A549 (cell line): ENCODE results near the gene ZNF436. TPM values are rescaled to one million over a fixed set of nuclear protein-coding genes. Genes with fewer than 3 reads are reported as not detected.
"Not testable (repeated sequence)": the region's sequence is repeated elsewhere in the genome, so short reads cannot be mapped to it uniquely, and the experiment has no call there.

Experiments
- ATAC-seq, 2 experiments: fragments of 200-7000 bp in 1 of 2; fragments of >200 bp in 1 of 2; cut with Nextera tagmentation in 1 of 2; cut with Tn5 transposase in 1 of 2; 3 replicates each; pipeline versions ENCODE4 v1.8.0 to v1.9.1; 2018 to 2020; ENCODE audit warnings: mild to moderate bottlenecking in 1 of 2, moderate library complexity in 1 of 2
- CTCF ChIA-PET: fragments of 300-600 bp; sonication (Branson Sonifier 250); formaldehyde crosslinking; extraction: SDS; loops from one replicate; lab custom pipeline; 2021; ENCODE audit warnings: antibody characterized with exemption, inconsistent platforms; lab: Yijun Ruan, JAX
- POLR2A ChIA-PET: fragments of 350-600 bp; formaldehyde crosslinking; extraction: SDS; loops from one replicate; lab custom pipeline; 2021; ENCODE audit warnings: antibody characterized with exemption, inconsistent platforms; lab: Yijun Ruan, JAX
- DNase-seq, 2 experiments: peaks; one replicate each; pipeline versions ENCODE4 v3.0.0 to v3.0.0-alpha.2; 2011 to 2016; ENCODE audit warnings: low read depth in 1 of 2, low spot score in 1 of 2
- FAIRE-seq: peaks from 2 replicates; lab custom pipeline; 2011; peaks lifted over from hg19 to GRCh38; lab: Jason Lieb, UNC
- H3K27ac ChIP-seq, 2 experiments: fragments of >200 bp; sonication (Bioruptor Twin); formaldehyde crosslinking; 3 replicates each; pipeline ENCODE4 v1.5.1; 2016 to 2017
- H3K4me1 ChIP-seq: fragments of >200 bp; sonication (Bioruptor Twin); formaldehyde crosslinking; 3 replicates; pipeline ENCODE4 v1.6.1; 2016
- H3K4me2 ChIP-seq: fragments of >200 bp; sonication (Bioruptor Twin); formaldehyde crosslinking; 3 replicates; pipeline ENCODE4 v1.6.1; 2016
- H3K4me3 ChIP-seq: fragments of >200 bp; sonication (Bioruptor Twin); formaldehyde crosslinking; 3 replicates; pipeline ENCODE4 v1.5.1; 2016
- H3K9me3 ChIP-seq: fragments of >200 bp; sonication (Bioruptor Twin); formaldehyde crosslinking; 3 replicates; pipeline ENCODE4 v1.6.1; 2016
- CBX2 ChIP-seq: fragments of 200-600 bp; sonication (generic); IDR thresholded peaks from 2 replicates; pipeline ENCODE4 v1.6.1; 2016; ENCODE audit warnings: low read depth, mild to moderate bottlenecking, borderline replicate concordance
- EHF ChIP-seq: fragments of 250-450 bp; sonication (Bioruptor Pico); IDR thresholded peaks from 2 replicates; pipeline ENCODE4 v1.5.0; 2020; ENCODE audit warnings: mild to moderate bottlenecking
- FOSB ChIP-seq: fragments of 250-450 bp; sonication (Bioruptor Pico); IDR thresholded peaks from 2 replicates; pipeline ENCODE4 v1.5.0; 2020; ENCODE audit warnings: mild to moderate bottlenecking, moderate library complexity
- FOSL2 ChIP-seq, 2 experiments: fragments of 450-650 bp in 1 of 2; fragments of >200 bp in 1 of 2; sonication (Bioruptor Twin) in 1 of 2; formaldehyde crosslinking; IDR thresholded peaks; 2 replicates each; pipeline versions ENCODE4 v1.5.0 to v1.6.1; 2016 to 2020; ENCODE audit warnings: mild to moderate bottlenecking in 1 of 2, moderate library complexity in 1 of 2
- HOXB5 ChIP-seq: fragments of 250-450 bp; sonication (Bioruptor Pico); IDR thresholded peaks from 2 replicates; pipeline ENCODE4 v1.5.0; 2020; ENCODE audit warnings: mild to moderate bottlenecking, moderate library complexity
- KDM1A ChIP-seq: fragments of 200-600 bp; sonication (generic); IDR thresholded peaks from 2 replicates; pipeline ENCODE4 v1.6.1; 2016; ENCODE audit warnings: low read depth, mild to moderate bottlenecking
- MYC ChIP-seq: IDR thresholded peaks from 2 replicates; pipeline ENCODE4 v1.6.1; 2012; ENCODE audit warnings: mild to moderate bottlenecking, inconsistent platforms, low read length, improper control_type of control experiment, borderline replicate concordance
- NR3C1 ChIP-seq: fragments of >200 bp; sonication (Bioruptor Twin); formaldehyde crosslinking; IDR thresholded peaks from 3 replicates; pipeline ENCODE4 v1.6.1; 2017
- POLR2A ChIP-seq: IDR thresholded peaks from 2 replicates; pipeline ENCODE4 v1.6.1; 2012; ENCODE audit warnings: mild to moderate bottlenecking, low read length
- POLR2AphosphoS2 ChIP-seq: conservative IDR thresholded peaks from 2 replicates; pipeline ENCODE4 v1.6.1; 2012; ENCODE audit warnings: low read length, improper control_type of control experiment, inconsistent platforms
- RCOR1 ChIP-seq: fragments of 150-350 bp; IDR thresholded peaks from 2 replicates; pipeline ENCODE4 v1.6.1; 2014; ENCODE audit warnings: antibody characterized with exemption, low read length, low read depth
- SMC3 ChIP-seq: fragments of >200 bp; sonication (Bioruptor Twin); formaldehyde crosslinking; IDR thresholded peaks from 3 replicates; pipeline ENCODE4 v1.6.1; 2018; ENCODE audit warnings: inconsistent platforms
- SREBF2 ChIP-seq: fragments of 450-650 bp; IDR thresholded peaks from 2 replicates; pipeline ENCODE4 v1.6.1; 2014; ENCODE audit warnings: mild to moderate bottlenecking, moderate library complexity
- TFCP2L1 ChIP-seq: fragments of 250-450 bp; sonication (Bioruptor Pico); IDR thresholded peaks from 2 replicates; pipeline ENCODE4 v1.5.0; 2021; ENCODE audit warnings: mild to moderate bottlenecking
- TP53 ChIP-seq: fragments of 250-450 bp; sonication (Bioruptor Pico); IDR thresholded peaks from 2 replicates; pipeline ENCODE4 v1.5.0; 2021; ENCODE audit warnings: mild to moderate bottlenecking, moderate library complexity
- ZC3H11A ChIP-seq: fragments of 450-650 bp; IDR thresholded peaks from 2 replicates; pipeline ENCODE4 v1.6.1; 2014; ENCODE audit warnings: antibody characterized with exemption, mild to moderate bottlenecking
- WGBS: methylation state at CpG from one replicate; pipeline ENCODE4 v1.1.6; 2017; ENCODE audit errors: missing lambda C conversion rate; 5-methylcytosine and 5-hydroxymethylcytosine counted together
- polyA plus RNA-seq, 4 experiments: library from polyadenylated mRNA; depleted of rRNA in 3 of 4; stranded (reverse); fragments of >200 nt; fragmentation: RNase III in 1 of 4; extraction: RNeasy Plus Mini Kit Qiagen cat#74134 plus additional on column Dnase treatment in 1 of 4; gene quantifications; 2 replicates in 3 of 4; 3 replicates in 1 of 4; pipeline ENCODE4 v1.2.3, GENCODE V29; 2011 to 2017
- TF ChIP-seq, protein P1 (sequence below): fragments of 250-450 bp; sonication (Bioruptor Pico); IDR thresholded peaks from 2 replicates; pipeline ENCODE4 v1.5.0; 2020; ENCODE audit warnings: low read depth, mild to moderate bottlenecking, moderate library complexity
- TF ChIP-seq, protein P2 (sequence below): IDR thresholded peaks from 2 replicates; pipeline ENCODE4 v1.6.1; 2012; ENCODE audit warnings: low read depth, borderline replicate concordance
- TF ChIP-seq, protein P3 (sequence below): IDR thresholded peaks from 2 replicates; pipeline ENCODE4 v1.6.1; 2012
- TF ChIP-seq, protein P4 (sequence below): fragments of 200-600 bp; sonication (generic); IDR thresholded peaks from 2 replicates; pipeline ENCODE4 v1.6.1; 2016; ENCODE audit warnings: antibody characterized with exemption, mild to moderate bottlenecking, moderate library complexity
- TF ChIP-seq, protein P5 (sequence below): fragments of 150-350 bp; IDR thresholded peaks from 2 replicates; pipeline ENCODE4 v1.6.1; 2014; ENCODE audit warnings: low read depth, mild to moderate bottlenecking, low read length
- TF ChIP-seq, protein P6 (sequence below): fragments of >200 bp; sonication (Bioruptor Twin); formaldehyde crosslinking; IDR thresholded peaks from 2 replicates; pipeline ENCODE4 v1.6.1; 2016

The ZNF436 gene
- polyA plus RNA-seq, 2 of the 4 experiments (the other 2 are of a cell fraction), result 4.7 to 7.5 TPM

DNA sequence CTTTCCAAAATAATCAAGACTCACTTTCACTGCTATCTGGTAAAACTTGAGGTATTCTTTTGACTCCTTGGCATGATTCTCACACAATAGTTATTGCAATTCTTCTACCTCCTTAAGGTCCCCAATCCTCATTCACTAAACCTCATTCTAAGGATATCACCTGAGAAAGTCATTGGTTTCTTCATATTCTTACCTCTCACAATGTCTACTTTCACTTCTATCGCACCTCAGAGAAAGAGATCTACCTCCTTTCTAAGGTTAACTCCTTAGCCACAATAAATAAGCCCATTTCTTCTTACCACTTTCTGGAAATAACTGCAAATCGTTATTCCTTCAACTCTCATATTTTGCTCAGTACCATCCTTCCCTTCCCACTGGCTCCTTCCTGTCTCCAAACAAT is 44.2 kb downstream of the ZNF436 start:
- no peak overlapping the region for H3K27ac ChIP-seq
- H3K4me3 ChIP-seq, result no peak overlapping the region
- FAIRE-seq, result no peak
- no peak overlapping the region for H3K4me2 ChIP-seq
- no peak for DNase-seq
- peaks cover 17% of the 10 kb centered on the region; the same call in 2 of the 3 replicates for H3K4me1 ChIP-seq
- H3K9me3 ChIP-seq, result no peaks in the 10 kb centered on the region
- TF ChIP-seq NR3C1, result no peak
- TF ChIP-seq, protein P1, sequence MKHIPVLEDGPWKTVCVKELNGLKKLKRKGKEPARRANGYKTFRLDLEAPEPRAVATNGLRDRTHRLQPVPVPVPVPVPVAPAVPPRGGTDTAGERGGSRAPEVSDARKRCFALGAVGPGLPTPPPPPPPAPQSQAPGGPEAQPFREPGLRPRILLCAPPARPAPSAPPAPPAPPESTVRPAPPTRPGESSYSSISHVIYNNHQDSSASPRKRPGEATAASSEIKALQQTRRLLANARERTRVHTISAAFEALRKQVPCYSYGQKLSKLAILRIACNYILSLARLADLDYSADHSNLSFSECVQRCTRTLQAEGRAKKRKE (CRISPR knock-in tag), result no peak
- TF ChIP-seq, protein P2, sequence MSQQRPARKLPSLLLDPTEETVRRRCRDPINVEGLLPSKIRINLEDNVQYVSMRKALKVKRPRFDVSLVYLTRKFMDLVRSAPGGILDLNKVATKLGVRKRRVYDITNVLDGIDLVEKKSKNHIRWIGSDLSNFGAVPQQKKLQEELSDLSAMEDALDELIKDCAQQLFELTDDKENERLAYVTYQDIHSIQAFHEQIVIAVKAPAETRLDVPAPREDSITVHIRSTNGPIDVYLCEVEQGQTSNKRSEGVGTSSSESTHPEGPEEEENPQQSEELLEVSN, result no peak
- no peak for TF ChIP-seq HOXB5 (CRISPR knock-in tag)
- TF ChIP-seq, protein P3, sequence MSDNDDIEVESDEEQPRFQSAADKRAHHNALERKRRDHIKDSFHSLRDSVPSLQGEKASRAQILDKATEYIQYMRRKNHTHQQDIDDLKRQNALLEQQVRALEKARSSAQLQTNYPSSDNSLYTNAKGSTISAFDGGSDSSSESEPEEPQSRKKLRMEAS, result no peak
- TF ChIP-seq CBX2, result no peak
- ChIA-PET CTCF (interaction anchor here (0.7 kb wide), 1 partner anchor 809 kb away, joined by 4 read pairs; no protein-coding TSS in a partner anchor), POLR2A (no interaction called here)
- 84% methylated on average over 2 of the region's 2 CpGs for WGBS
- ATAC-seq, result no peak

DNA sequence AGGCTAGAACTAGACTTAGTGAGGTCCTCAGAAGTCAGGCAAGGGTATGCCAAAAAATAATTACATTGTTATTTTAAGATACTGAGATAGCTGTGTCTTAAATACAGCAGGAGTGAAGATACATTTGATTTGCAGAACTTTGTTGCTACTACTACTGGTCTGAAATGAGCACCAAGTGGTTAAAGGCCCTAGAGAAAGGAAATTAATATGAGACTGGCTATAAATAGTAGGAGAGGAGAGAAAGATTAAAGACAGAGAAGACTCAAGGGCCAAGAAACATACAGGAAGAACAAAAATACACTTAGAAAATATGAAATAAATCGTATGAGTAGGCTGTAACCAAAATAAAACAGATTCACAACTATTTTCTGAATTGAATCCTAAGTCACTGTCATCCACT is 46.9 kb downstream of the ZNF436 start:
- Histone ChIP-seq H3K27ac (no peak overlapping the region), H3K9me3 (no peaks in the 10 kb centered on the region), H3K4me1 (no peaks in the 10 kb centered on the region), H3K4me2 (no peak overlapping the region), H3K4me3 (no peak overlapping the region)
- no peak for DNase-seq
- ATAC-seq, result no peak
- CTCF ChIA-PET, result no interaction called here
- FAIRE-seq, result no peak
- POLR2A ChIA-PET, result interaction anchor here (0.7 kb wide), 1 partner anchor 22 kb away, joined by 4 read pairs; the partner anchor contains the start of gene HNRNPR
- 60% methylated on average over 1 of the region's 1 CpG for WGBS
- no peak for TF ChIP-seq POLR2AphosphoS2
- TF ChIP-seq, protein P4, sequence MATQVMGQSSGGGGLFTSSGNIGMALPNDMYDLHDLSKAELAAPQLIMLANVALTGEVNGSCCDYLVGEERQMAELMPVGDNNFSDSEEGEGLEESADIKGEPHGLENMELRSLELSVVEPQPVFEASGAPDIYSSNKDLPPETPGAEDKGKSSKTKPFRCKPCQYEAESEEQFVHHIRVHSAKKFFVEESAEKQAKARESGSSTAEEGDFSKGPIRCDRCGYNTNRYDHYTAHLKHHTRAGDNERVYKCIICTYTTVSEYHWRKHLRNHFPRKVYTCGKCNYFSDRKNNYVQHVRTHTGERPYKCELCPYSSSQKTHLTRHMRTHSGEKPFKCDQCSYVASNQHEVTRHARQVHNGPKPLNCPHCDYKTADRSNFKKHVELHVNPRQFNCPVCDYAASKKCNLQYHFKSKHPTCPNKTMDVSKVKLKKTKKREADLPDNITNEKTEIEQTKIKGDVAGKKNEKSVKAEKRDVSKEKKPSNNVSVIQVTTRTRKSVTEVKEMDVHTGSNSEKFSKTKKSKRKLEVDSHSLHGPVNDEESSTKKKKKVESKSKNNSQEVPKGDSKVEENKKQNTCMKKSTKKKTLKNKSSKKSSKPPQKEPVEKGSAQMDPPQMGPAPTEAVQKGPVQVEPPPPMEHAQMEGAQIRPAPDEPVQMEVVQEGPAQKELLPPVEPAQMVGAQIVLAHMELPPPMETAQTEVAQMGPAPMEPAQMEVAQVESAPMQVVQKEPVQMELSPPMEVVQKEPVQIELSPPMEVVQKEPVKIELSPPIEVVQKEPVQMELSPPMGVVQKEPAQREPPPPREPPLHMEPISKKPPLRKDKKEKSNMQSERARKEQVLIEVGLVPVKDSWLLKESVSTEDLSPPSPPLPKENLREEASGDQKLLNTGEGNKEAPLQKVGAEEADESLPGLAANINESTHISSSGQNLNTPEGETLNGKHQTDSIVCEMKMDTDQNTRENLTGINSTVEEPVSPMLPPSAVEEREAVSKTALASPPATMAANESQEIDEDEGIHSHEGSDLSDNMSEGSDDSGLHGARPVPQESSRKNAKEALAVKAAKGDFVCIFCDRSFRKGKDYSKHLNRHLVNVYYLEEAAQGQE, result no peak
- no peak for TF ChIP-seq ZC3H11A
- no peak for TF ChIP-seq SMC3
- TF ChIP-seq, protein P5, sequence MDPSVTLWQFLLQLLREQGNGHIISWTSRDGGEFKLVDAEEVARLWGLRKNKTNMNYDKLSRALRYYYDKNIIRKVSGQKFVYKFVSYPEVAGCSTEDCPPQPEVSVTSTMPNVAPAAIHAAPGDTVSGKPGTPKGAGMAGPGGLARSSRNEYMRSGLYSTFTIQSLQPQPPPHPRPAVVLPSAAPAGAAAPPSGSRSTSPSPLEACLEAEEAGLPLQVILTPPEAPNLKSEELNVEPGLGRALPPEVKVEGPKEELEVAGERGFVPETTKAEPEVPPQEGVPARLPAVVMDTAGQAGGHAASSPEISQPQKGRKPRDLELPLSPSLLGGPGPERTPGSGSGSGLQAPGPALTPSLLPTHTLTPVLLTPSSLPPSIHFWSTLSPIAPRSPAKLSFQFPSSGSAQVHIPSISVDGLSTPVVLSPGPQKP, result no peak
- no peak for TF ChIP-seq TP53 (CRISPR knock-in tag)
- no peak for TF ChIP-seq TFCP2L1
- TF ChIP-seq KDM1A, result no peak
- no peak for TF ChIP-seq EHF
- no peak for TF ChIP-seq HOXB5 (CRISPR knock-in tag)
- TF ChIP-seq, protein P6, sequence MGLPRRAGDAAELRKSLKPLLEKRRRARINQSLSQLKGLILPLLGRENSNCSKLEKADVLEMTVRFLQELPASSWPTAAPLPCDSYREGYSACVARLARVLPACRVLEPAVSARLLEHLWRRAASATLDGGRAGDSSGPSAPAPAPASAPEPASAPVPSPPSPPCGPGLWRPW, result no peak
- TF ChIP-seq FOSB (CRISPR knock-in tag), result no peak
- TF ChIP-seq FOSL2 (IDR thresholded peaks at IDR 0.05), result no peak
- no peak for TF ChIP-seq FOSL2 (CRISPR knock-in tag; IDR thresholded peaks at IDR 0.05)
- TF ChIP-seq RCOR1, result no peak
- no peak for TF ChIP-seq MYC
- no peak for TF ChIP-seq POLR2A
- TF ChIP-seq SREBF2, result no peak

DNA sequence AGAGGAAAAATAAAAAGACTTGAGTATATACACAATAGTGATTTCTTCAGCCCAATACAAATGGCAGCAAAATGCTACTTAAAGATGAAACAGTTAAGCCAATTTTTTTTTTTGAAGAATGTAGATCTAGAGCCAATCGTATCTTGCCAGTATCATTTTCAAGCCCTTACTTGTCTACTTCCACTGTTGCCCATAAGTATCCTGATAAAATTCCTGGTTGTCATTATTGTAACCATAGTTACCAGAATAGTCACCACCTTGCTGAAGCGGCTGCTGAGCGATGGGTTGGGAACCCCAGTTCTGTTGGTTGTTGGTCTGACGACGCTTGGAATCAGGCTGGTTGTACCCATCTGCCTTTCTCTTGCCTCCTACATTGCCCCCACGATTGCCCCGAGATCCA is 59.4 kb downstream of the ZNF436 start:
- POLR2A ChIA-PET, H3K4me2 ChIP-seq, FAIRE-seq, H3K9me3 ChIP-seq, H3K4me3 ChIP-seq, ATAC-seq, H3K27ac ChIP-seq, CTCF ChIA-PET, DNase-seq: not testable (repeated sequence)
- 95% methylated on average over 6 of the region's 7 CpGs for WGBS
- peaks cover 15% of the 10 kb centered on the region; the same call in 2 of the 3 replicates for H3K4me1 ChIP-seq
